ENCODE data around the gene PAX1. TPM values are rescaled to one million over a fixed set of nuclear protein-coding genes. Genes with fewer than 3 reads are reported as not detected.

Gene PAX1
- total and polyA plus RNA-seq, 2 experiments from 2014 or later, result 0.14 TPM; not detected in 1

DNA sequence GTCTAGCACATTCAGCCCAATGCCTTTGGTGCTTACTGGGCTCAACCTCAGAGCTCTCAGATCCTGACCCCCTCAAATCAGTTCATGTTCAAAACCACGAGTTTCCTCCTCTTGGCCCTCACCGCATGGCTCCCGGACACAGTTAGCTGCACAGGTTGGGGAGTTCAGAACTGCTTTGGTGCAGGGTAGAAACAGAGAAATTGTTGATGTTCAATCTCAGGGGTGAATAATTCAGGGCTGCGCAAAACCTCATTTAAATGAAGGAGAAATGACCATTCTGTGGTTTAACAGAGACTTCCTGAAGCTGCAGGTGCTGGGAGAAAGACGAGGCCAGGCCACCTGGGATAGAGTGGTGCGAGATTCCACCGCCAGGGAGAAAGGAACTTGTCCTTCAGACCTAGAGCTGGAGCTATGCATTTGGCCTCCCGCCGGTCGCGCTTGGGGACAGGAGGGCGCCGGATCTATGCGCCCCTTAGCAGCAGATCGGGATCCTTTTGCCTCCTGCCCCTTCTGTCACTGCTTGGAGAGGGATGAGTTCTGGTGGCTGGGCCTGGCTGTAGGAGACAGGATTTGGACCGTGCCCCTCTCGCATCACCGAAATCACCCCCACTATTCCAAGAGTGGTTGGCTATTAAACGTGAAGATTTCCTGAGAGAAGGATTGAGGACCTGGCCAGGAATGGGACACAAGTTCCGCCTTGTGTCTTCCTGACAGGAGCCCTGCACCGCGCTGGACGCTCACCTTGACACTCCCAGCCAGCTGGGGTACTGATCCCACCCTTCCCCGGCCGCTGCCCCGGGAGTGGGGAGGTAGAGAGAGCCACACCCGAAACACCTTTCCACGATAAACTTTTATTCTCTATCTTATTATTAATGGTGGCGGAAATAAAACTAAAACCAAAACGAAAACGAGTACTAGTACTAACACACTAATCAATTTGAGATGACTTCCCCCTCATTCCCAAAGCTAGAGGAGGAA is 767 bp upstream of the PAX1 start:
- H3K36me3 ChIP-seq (ENCODE audit: insufficient read depth), result no peaks in the 10 kb centered on the region
- H3K4me2 ChIP-seq, result peak overlapping the region; percentile 15; the same call in 1 of the 2 replicates
- Mint-ChIP-seq H3K27ac (no peak overlapping the region), H3K4me1 (peaks cover 55% of the 10 kb centered on the region), H3K9me3 (no peaks in the 10 kb centered on the region; the same call in 1 of the 3 replicates), H3K4me3 (peak overlapping the region; percentile 47; the same call in 2 of the 3 replicates), H3K27me3 (ENCODE audit: insufficient read depth, low read depth, poor library complexity) (peaks cover 98% of the 10 kb centered on the region), H3K36me3 (ENCODE audit: low read depth) (peaks cover 5% of the 10 kb centered on the region; the same call in 1 of the 3 replicates)
- H3K4me1 ChIP-seq (ENCODE audit: insufficient read depth), result peaks cover 25% of the 10 kb centered on the region
- H3K27me3 ChIP-seq (ENCODE audit: insufficient read depth), result peaks cover 100% of the 10 kb centered on the region
- H2AFZ ChIP-seq, result no peak overlapping the region
- DNase-seq (ENCODE audit: low spot score) (peak; percentile 71), ATAC-seq (no peak)
- no peak overlapping the region for H3K27ac ChIP-seq (ENCODE audit: low read depth)
- peaks cover 24% of the 10 kb centered on the region for H4K20me1 ChIP-seq (replicated peaks; ENCODE audit: insufficient read depth)
- H3K4me3 ChIP-seq, result no peak overlapping the region
- peak; percentile 97 for TF ChIP-seq EZH2 (IDR thresholded peaks at IDR 0.05; ENCODE audit: low read depth, unreplicated experiment)
- no peak for TF ChIP-seq CREB1 (CRISPR knock-in tag; IDR thresholded peaks at IDR 0.05; ENCODE audit: low read depth)
- H3F3A ChIP-seq (replicated peaks; ENCODE audit: low read depth), result peaks cover 10% of the 10 kb centered on the region; the same call in 1 of the 2 replicates
- H3K9me2 ChIP-seq (ENCODE audit: insufficient read depth), result no peaks in the 10 kb centered on the region
- no peaks in the 10 kb centered on the region for H3K79me2 ChIP-seq (replicated peaks; ENCODE audit: insufficient read depth)

GRCh38 chr20:21706261-21707195 is 1.1 kb downstream of the PAX1 start:
- Histone ChIP-seq H3K27me3 (ENCODE audit: insufficient read depth) (peaks cover 100% of the 10 kb centered on the region), H3K9me2 (ENCODE audit: insufficient read depth) (no peaks in the 10 kb centered on the region), H3K79me2 (replicated peaks; ENCODE audit: insufficient read depth) (no peaks in the 10 kb centered on the region), H4K20me1 (replicated peaks; ENCODE audit: insufficient read depth) (peaks cover 18% of the 10 kb centered on the region), H3K4me1 (ENCODE audit: insufficient read depth) (peaks cover 25% of the 10 kb centered on the region), H3K4me2 (peak overlapping the region; percentile 74), H3F3A (replicated peaks; ENCODE audit: low read depth) (peaks cover 13% of the 10 kb centered on the region; the same call in 1 of the 2 replicates), H2AFZ (peak overlapping the region; percentile 38; the same call in 1 of the 2 replicates), H3K27ac (ENCODE audit: low read depth) (no peak overlapping the region), H3K36me3 (ENCODE audit: insufficient read depth) (no peaks in the 10 kb centered on the region), H3K4me3 (peak overlapping the region; percentile 46)
- Mint-ChIP-seq H3K4me1 (peaks cover 47% of the 10 kb centered on the region), H3K27me3 (ENCODE audit: insufficient read depth, low read depth, poor library complexity) (peaks cover 98% of the 10 kb centered on the region), H3K36me3 (ENCODE audit: low read depth) (peaks cover 5% of the 10 kb centered on the region; the same call in 1 of the 3 replicates), H3K4me3 (peak overlapping the region; percentile 53), H3K27ac (no peak overlapping the region), H3K9me3 (no peaks in the 10 kb centered on the region; the same call in none of the 3 replicates)
- no peak for TF ChIP-seq ETS1 (IDR thresholded peaks at IDR 0.05)
- TF ChIP-seq CTCF (conservative IDR thresholded peaks at IDR 0.05; ENCODE audit: low read depth in 2 of 2), result no peak
- TF ChIP-seq EZH2phosphoT487 (IDR thresholded peaks at IDR 0.05; ENCODE audit: unreplicated experiment), result peak; percentile 49
- peak; percentile 90 for TF ChIP-seq EZH2 (IDR thresholded peaks at IDR 0.05; ENCODE audit: low read depth, unreplicated experiment)
- no peak for TF ChIP-seq ZNF462 (CRISPR knock-in tag; IDR thresholded peaks at IDR 0.05)
- no peak for TF ChIP-seq POLR2AphosphoS5 (IDR thresholded peaks at IDR 0.05; ENCODE audit: low read depth)
- ATAC-seq (no peak), DNase-seq (ENCODE audit: low spot score) (peak; percentile 62)

Measured in GM23338 (cell line).